HepG2 (cell line): ENCODE data around the gene LRRTM3.

Experiments used
- CBX2 ChIP-seq, 2 experiments: fragments of 200-600 bp in 1 of 2; sonication (generic); formaldehyde crosslinking in 1 of 2; IDR thresholded peaks; 2 replicates each; pipeline versions ENCODE4 v1.7.0 to v1.8.1; 2018 to 2022; ENCODE audit warnings: low read depth in 2 of 2, low read length in 1 of 2, mild to moderate bottlenecking in 1 of 2, missing genetic modification reagents in 1 of 2
- CREB1 ChIP-seq, 2 experiments: fragments of 450-650 bp in 1 of 2; IDR thresholded peaks; 2 replicates each; pipeline ENCODE4 v1.6.1; 2016 to 2017; ENCODE audit warnings: control low read depth in 1 of 2, mild to moderate bottlenecking in 1 of 2, missing compliant biosample characterization in 1 of 2, missing genetic modification characterization in 1 of 2
- CTCF ChIP-seq: sonication (generic); formaldehyde crosslinking; IDR thresholded peaks from 2 replicates; pipeline ENCODE4 v1.5.0; 2020; ENCODE audit warnings: mild to moderate bottlenecking, missing genetic modification reagents, moderate library complexity
- HINFP ChIP-seq: sonication (generic); formaldehyde crosslinking; IDR thresholded peaks from 2 replicates; pipeline ENCODE4 v1.4.0; 2020; ENCODE audit warnings: low read depth, mild to moderate bottlenecking, missing genetic modification reagents
- IRF2 ChIP-seq: IDR thresholded peaks from 2 replicates; pipeline ENCODE4 v1.6.1; 2018; ENCODE audit warnings: missing genetic modification reagents, missing compliant biosample characterization
- KDM3A ChIP-seq: IDR thresholded peaks from 2 replicates; pipeline ENCODE4 v1.6.1; 2018; ENCODE audit warnings: low read depth, missing compliant biosample characterization
- POLR2A ChIP-seq, 2 experiments: IDR thresholded peaks; 2 replicates each; pipeline ENCODE4 v1.6.1; 2011; ENCODE audit warnings: low read depth in 2 of 2, low read length in 2 of 2, mild to moderate bottlenecking in 1 of 2, moderate library complexity in 1 of 2; ENCODE audit not compliant: insufficient read depth in 1 of 2
- SIN3A ChIP-seq: IDR thresholded peaks from 2 replicates; pipeline ENCODE4 v1.6.1; 2011; ENCODE audit warnings: low read depth, mild to moderate bottlenecking, control low read depth, low read length, borderline replicate concordance
- SP1 ChIP-seq, 2 experiments: fragments of 450-650 bp in 1 of 2; sonication (generic) in 1 of 2; formaldehyde crosslinking in 1 of 2; IDR thresholded peaks; 2 replicates each; pipeline versions ENCODE4 v1.4.0 to v1.6.1; 2016 to 2020; ENCODE audit warnings: missing genetic modification reagents in 1 of 2
- ZFP41 ChIP-seq: sonication (generic); formaldehyde crosslinking; IDR thresholded peaks from 2 replicates; pipeline ENCODE4 v1.4.0; 2020; ENCODE audit warnings: mild to moderate bottlenecking, missing genetic modification reagents, borderline replicate concordance
- ZNF558 ChIP-seq: sonication (generic); formaldehyde crosslinking; IDR thresholded peaks from 2 replicates; pipeline ENCODE4 v1.9.0; 2022; ENCODE audit warnings: mild to moderate bottlenecking, missing genetic modification reagents, borderline replicate concordance
- ZNF652 ChIP-seq: IDR thresholded peaks from 2 replicates; pipeline ENCODE4 v1.6.1; 2016; ENCODE audit warnings: low read depth, borderline replicate concordance

- no peak for TF ChIP-seq POLR2A (IDR thresholded peaks at IDR 0.05; ENCODE audit: insufficient read depth in 1 of 2, low read depth in 2 of 2, low read length in 2 of 2)
- no peak for TF ChIP-seq KDM3A (CRISPR knock-in tag)
- TF ChIP-seq ZNF652, result no peak
- no peak for TF ChIP-seq ZNF558 (CRISPR knock-in tag)
- no peak for TF ChIP-seq CBX2 (IDR thresholded peaks at IDR 0.05; ENCODE audit: low read depth, low read length)
- TF ChIP-seq CBX2 (CRISPR knock-in tag; IDR thresholded peaks at IDR 0.05; ENCODE audit: low read depth), result no peak
- no peak for TF ChIP-seq SIN3A
- no peak for TF ChIP-seq CREB1 (IDR thresholded peaks at IDR 0.05)
- no peak for TF ChIP-seq CREB1 (CRISPR knock-in tag; IDR thresholded peaks at IDR 0.05)
- no peak for TF ChIP-seq IRF2 (CRISPR knock-in tag)
- TF ChIP-seq ZFP41 (CRISPR knock-in tag), result no peak
- TF ChIP-seq HINFP, result no peak
- TF ChIP-seq CTCF (CRISPR knock-in tag), result no peak
- no peak for TF ChIP-seq SP1 (IDR thresholded peaks at IDR 0.05)
- no peak for TF ChIP-seq SP1 (CRISPR knock-in tag; IDR thresholded peaks at IDR 0.05)
These were observed 55.7 kb downstream of the LRRTM3 start for GRCh38 chr10:66981361-66982052.
